A549 (cell line): ENCODE measurements around the gene ABLIM3. TPM values are rescaled to one million over a fixed set of nuclear protein-coding genes. Genes with fewer than 3 reads are reported as not detected.
"Not testable (repeated sequence)": the region's sequence is repeated elsewhere in the genome, so short reads cannot be mapped to it uniquely, and the experiment has no call there.

Source experiments
- ATAC-seq, 2 experiments: fragments of 200-7000 bp in 1 of 2; fragments of >200 bp in 1 of 2; cut with Nextera tagmentation in 1 of 2; cut with Tn5 transposase in 1 of 2; 3 replicates each; pipeline versions ENCODE4 v1.8.0 to v1.9.1; 2018 to 2020; ENCODE audit warnings: mild to moderate bottlenecking in 1 of 2, moderate library complexity in 1 of 2
- CTCF ChIA-PET: fragments of 300-600 bp; sonication (Branson Sonifier 250); formaldehyde crosslinking; extraction: SDS; loops from one replicate; lab custom pipeline; 2021; ENCODE audit warnings: antibody characterized with exemption, inconsistent platforms; lab: Yijun Ruan, JAX
- POLR2A ChIA-PET: fragments of 350-600 bp; formaldehyde crosslinking; extraction: SDS; loops from one replicate; lab custom pipeline; 2021; ENCODE audit warnings: antibody characterized with exemption, inconsistent platforms; lab: Yijun Ruan, JAX
- DNase-seq, 2 experiments: peaks; one replicate each; pipeline versions ENCODE4 v3.0.0 to v3.0.0-alpha.2; 2011 to 2016; ENCODE audit warnings: low read depth in 1 of 2, low spot score in 1 of 2
- FAIRE-seq: peaks from 2 replicates; lab custom pipeline; 2011; peaks lifted over from hg19 to GRCh38; lab: Jason Lieb, UNC
- H3K27ac ChIP-seq, 2 experiments: fragments of >200 bp; sonication (Bioruptor Twin); formaldehyde crosslinking; 3 replicates each; pipeline ENCODE4 v1.5.1; 2016 to 2017
- H3K4me1 ChIP-seq: fragments of >200 bp; sonication (Bioruptor Twin); formaldehyde crosslinking; 3 replicates; pipeline ENCODE4 v1.6.1; 2016
- H3K4me2 ChIP-seq: fragments of >200 bp; sonication (Bioruptor Twin); formaldehyde crosslinking; 3 replicates; pipeline ENCODE4 v1.6.1; 2016
- H3K4me3 ChIP-seq: fragments of >200 bp; sonication (Bioruptor Twin); formaldehyde crosslinking; 3 replicates; pipeline ENCODE4 v1.5.1; 2016
- H3K9me3 ChIP-seq: fragments of >200 bp; sonication (Bioruptor Twin); formaldehyde crosslinking; 3 replicates; pipeline ENCODE4 v1.6.1; 2016
- CBX2 ChIP-seq: fragments of 200-600 bp; sonication (generic); IDR thresholded peaks from 2 replicates; pipeline ENCODE4 v1.6.1; 2016; ENCODE audit warnings: low read depth, mild to moderate bottlenecking, borderline replicate concordance
- CHD2 ChIP-seq: fragments of 150-350 bp; IDR thresholded peaks from 2 replicates; pipeline ENCODE4 v1.6.1; 2014; ENCODE audit warnings: low read length; ENCODE audit not compliant: partially characterized antibody
- EHMT2 ChIP-seq: fragments of 200-600 bp; sonication (generic); IDR thresholded peaks from 2 replicates; pipeline ENCODE4 v1.6.1; 2016; ENCODE audit warnings: antibody characterized with exemption, low read depth, mild to moderate bottlenecking, moderate library complexity
- ESRRA ChIP-seq: fragments of 150-350 bp; IDR thresholded peaks from 2 replicates; pipeline ENCODE4 v1.6.1; 2014; ENCODE audit warnings: mild to moderate bottlenecking, low read length, borderline replicate concordance
- FOSL2 ChIP-seq, 2 experiments: fragments of 450-650 bp in 1 of 2; fragments of >200 bp in 1 of 2; sonication (Bioruptor Twin) in 1 of 2; formaldehyde crosslinking; IDR thresholded peaks; 2 replicates each; pipeline versions ENCODE4 v1.5.0 to v1.6.1; 2016 to 2020; ENCODE audit warnings: mild to moderate bottlenecking in 1 of 2, moderate library complexity in 1 of 2
- HEYL ChIP-seq: fragments of 250-450 bp; sonication (Bioruptor Pico); IDR thresholded peaks from 2 replicates; pipeline ENCODE4 v1.8.0; 2021; ENCODE audit warnings: mild to moderate bottlenecking, moderate library complexity
- HOXB5 ChIP-seq: fragments of 250-450 bp; sonication (Bioruptor Pico); IDR thresholded peaks from 2 replicates; pipeline ENCODE4 v1.5.0; 2020; ENCODE audit warnings: mild to moderate bottlenecking, moderate library complexity
- JUN ChIP-seq, 2 experiments: fragments of >200 bp; sonication (Bioruptor Twin); formaldehyde crosslinking; IDR thresholded peaks; 2 replicates in 1 of 2; 3 replicates in 1 of 2; pipeline ENCODE4 v1.6.1; 2016 to 2017
- KDM1A ChIP-seq: fragments of 200-600 bp; sonication (generic); IDR thresholded peaks from 2 replicates; pipeline ENCODE4 v1.6.1; 2016; ENCODE audit warnings: low read depth, mild to moderate bottlenecking
- MYC ChIP-seq: IDR thresholded peaks from 2 replicates; pipeline ENCODE4 v1.6.1; 2012; ENCODE audit warnings: mild to moderate bottlenecking, inconsistent platforms, low read length, improper control_type of control experiment, borderline replicate concordance
- NPAS2 ChIP-seq: fragments of 250-450 bp; sonication (Bioruptor Pico); IDR thresholded peaks from 2 replicates; pipeline ENCODE4 v1.8.0; 2022; ENCODE audit warnings: mild to moderate bottlenecking, moderate library complexity, borderline replicate concordance
- NR3C1 ChIP-seq: fragments of >200 bp; sonication (Bioruptor Twin); formaldehyde crosslinking; IDR thresholded peaks from 3 replicates; pipeline ENCODE4 v1.6.1; 2017
- PHF8 ChIP-seq: fragments of 200-600 bp; sonication (generic); IDR thresholded peaks from 2 replicates; pipeline ENCODE4 v1.6.1; 2016; ENCODE audit warnings: low read depth, mild to moderate bottlenecking, antibody characterized with exemption, moderate library complexity, borderline replicate concordance
- POLR2A ChIP-seq: IDR thresholded peaks from 2 replicates; pipeline ENCODE4 v1.6.1; 2012; ENCODE audit warnings: mild to moderate bottlenecking, low read length
- RCOR1 ChIP-seq: fragments of 150-350 bp; IDR thresholded peaks from 2 replicates; pipeline ENCODE4 v1.6.1; 2014; ENCODE audit warnings: antibody characterized with exemption, low read length, low read depth
- RNF2 ChIP-seq: fragments of 200-600 bp; sonication (generic); IDR thresholded peaks from 2 replicates; pipeline ENCODE4 v1.6.1; 2016; ENCODE audit warnings: low read depth, mild to moderate bottlenecking, antibody characterized with exemption, moderate library complexity, borderline replicate concordance
- ZC3H11A ChIP-seq: fragments of 450-650 bp; IDR thresholded peaks from 2 replicates; pipeline ENCODE4 v1.6.1; 2014; ENCODE audit warnings: antibody characterized with exemption, mild to moderate bottlenecking
- WGBS: methylation state at CpG from one replicate; pipeline ENCODE4 v1.1.6; 2017; ENCODE audit errors: missing lambda C conversion rate; 5-methylcytosine and 5-hydroxymethylcytosine counted together
- polyA plus RNA-seq, 4 experiments: library from polyadenylated mRNA; depleted of rRNA in 3 of 4; stranded (reverse); fragments of >200 nt; fragmentation: RNase III in 1 of 4; extraction: RNeasy Plus Mini Kit Qiagen cat#74134 plus additional on column Dnase treatment in 1 of 4; gene quantifications; 2 replicates in 3 of 4; 3 replicates in 1 of 4; pipeline ENCODE4 v1.2.3, GENCODE V29; 2011 to 2017
- TF ChIP-seq, protein P1 (sequence below): fragments of 250-450 bp; sonication (Bioruptor Pico); IDR thresholded peaks from 2 replicates; pipeline ENCODE4 v1.5.0; 2020; ENCODE audit warnings: low read depth, mild to moderate bottlenecking, moderate library complexity
- TF ChIP-seq, protein P2 (sequence below): IDR thresholded peaks from 2 replicates; pipeline ENCODE4 v1.6.1; 2012
- TF ChIP-seq, protein P3 (sequence below): IDR thresholded peaks from 2 replicates; pipeline ENCODE4 v1.6.1; 2012; ENCODE audit warnings: low read depth, borderline replicate concordance
- TF ChIP-seq, protein P4 (sequence below): fragments of >200 bp; sonication (Bioruptor Twin); formaldehyde crosslinking; IDR thresholded peaks from 2 replicates; pipeline ENCODE4 v1.6.1; 2016
- TF ChIP-seq, protein P5 (sequence below): fragments of >200 bp; sonication (Bioruptor Twin); formaldehyde crosslinking; IDR thresholded peaks from 3 replicates; pipeline ENCODE4 v1.6.1; 2016
- TF ChIP-seq, protein P6 (sequence below): fragments of 450-650 bp; IDR thresholded peaks from 2 replicates; pipeline ENCODE4 v1.6.1; 2014; ENCODE audit warnings: antibody characterized with exemption

The ABLIM3 gene
- polyA plus RNA-seq, 2 of the 4 experiments (the other 2 are of a cell fraction), result 2.7 to 3.0 TPM

DNA sequence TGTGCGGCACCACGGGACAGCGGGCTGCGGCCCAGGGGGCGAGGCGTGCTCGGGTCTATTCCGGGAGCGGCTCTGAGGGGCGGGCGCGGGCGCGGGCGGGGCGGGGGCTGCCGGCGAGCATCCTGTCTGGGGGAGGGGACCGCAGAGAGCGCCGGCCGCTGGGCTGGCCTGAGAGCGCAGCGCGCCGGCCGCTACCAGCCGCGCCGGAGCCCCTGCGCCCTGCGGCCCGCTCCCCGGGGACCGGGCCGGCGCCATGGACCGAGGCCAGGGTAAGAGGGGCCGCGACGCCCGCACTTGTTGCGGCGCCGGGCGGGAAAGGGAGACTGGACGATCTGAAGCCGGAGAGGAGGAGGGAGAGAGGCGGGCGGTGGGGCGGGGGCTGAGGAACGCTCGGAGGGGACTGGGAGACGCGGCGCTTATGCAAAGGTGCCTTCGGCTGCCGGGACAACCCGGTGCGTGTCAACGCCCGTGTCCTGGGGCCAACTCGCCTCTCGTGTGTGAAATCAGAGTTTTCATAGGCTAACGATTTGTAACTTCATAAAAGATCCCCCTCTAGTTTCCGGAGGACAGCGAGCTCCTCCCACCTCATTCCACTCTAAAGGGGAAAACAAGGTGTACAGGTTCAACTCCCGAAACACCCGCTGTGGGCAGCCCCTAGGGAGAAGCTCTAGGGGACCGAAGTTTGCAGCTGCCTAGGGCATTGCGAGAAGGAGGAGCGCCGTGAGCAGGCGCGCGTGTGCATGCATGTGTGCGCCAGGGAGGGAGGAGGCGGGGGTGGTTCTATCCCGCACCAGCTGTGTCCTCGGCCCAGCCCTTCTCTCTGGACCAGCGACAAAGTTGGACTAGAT, 130.6 kb downstream of the ABLIM3 start, which contains the start of gene AFAP1L1:
TSS of gene AFAP1L1 (plus strand) at position 144 of the 848 bp plus-strand sequence. CDS start at position 254, 110 bp downstream.
- WGBS, result 1% methylated on average over 45 of the region's 81 CpGs
- CTCF ChIA-PET, result interaction anchor here (1.1 to 1.5 kb wide), 4 partner anchors 11 to 163 kb away, joined by 3 to 7 read pairs (median 4); no protein-coding TSS in a partner anchor
- DNase-seq, result peak; percentile 57 to 60

DNA sequence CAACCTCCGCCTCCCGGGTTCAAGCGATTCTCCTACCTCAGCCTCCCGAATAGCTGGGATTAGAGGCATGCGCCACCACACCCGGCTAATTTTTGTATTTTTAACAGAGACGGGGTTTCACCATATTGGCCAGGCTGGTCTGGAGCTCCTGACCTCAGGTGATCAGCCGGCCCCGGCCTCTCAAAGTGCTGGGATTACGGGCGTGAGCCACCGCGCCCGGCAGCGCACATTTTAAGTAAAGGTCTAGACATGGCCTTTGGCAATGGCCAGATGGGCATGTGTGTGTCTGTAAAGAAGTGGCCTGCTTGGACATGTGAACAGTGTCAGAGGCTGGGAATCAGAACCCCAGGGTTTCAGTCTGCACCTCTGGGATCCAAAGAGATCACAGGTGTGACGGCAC, 131.5 kb downstream of the ABLIM3 start:
- peak overlapping the region; percentile 69; the same call in 2 of the 3 replicates for H3K4me3 ChIP-seq
- not testable (repeated sequence) for H3K4me1 ChIP-seq, ATAC-seq, H3K9me3 ChIP-seq, DNase-seq, FAIRE-seq, H3K27ac ChIP-seq
- WGBS, result 92% methylated on average over 16 of the region's 16 CpGs
- ChIA-PET POLR2A (interaction anchor here (0.8 to 1.0 kb wide), 2 partner anchors 12 to 279 kb away, joined by 3 to 4 read pairs; no protein-coding TSS in a partner anchor), CTCF (interaction anchor here (1.1 to 1.5 kb wide), 4 partner anchors 12 to 162 kb away, joined by 3 to 7 read pairs (median 4); no protein-coding TSS in a partner anchor)
- peak overlapping the region; percentile 84 for H3K4me2 ChIP-seq

More for the DNA sequence above, 130.6 kb downstream of the ABLIM3 start, which contains the start of gene AFAP1L1:
- TF ChIP-seq HOXB5 (CRISPR knock-in tag) (no peak), KDM1A (no peak), POLR2A (0 out of 2 replicates have a peak, but pooled peaks have one; percentile 22), JUN (IDR thresholded peaks at IDR 0.05) (peak in 1 of 2 experiments; percentile 56; a peak in 2 of 5 replicates), PHF8 (peak; percentile 16; the same call in 1 of the 2 replicates), ESRRA (no peak)
- TF ChIP-seq, protein P1, sequence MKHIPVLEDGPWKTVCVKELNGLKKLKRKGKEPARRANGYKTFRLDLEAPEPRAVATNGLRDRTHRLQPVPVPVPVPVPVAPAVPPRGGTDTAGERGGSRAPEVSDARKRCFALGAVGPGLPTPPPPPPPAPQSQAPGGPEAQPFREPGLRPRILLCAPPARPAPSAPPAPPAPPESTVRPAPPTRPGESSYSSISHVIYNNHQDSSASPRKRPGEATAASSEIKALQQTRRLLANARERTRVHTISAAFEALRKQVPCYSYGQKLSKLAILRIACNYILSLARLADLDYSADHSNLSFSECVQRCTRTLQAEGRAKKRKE (CRISPR knock-in tag), result 0 out of 2 replicates have a peak, but pooled peaks have one; percentile 28
- TF ChIP-seq, protein P2, sequence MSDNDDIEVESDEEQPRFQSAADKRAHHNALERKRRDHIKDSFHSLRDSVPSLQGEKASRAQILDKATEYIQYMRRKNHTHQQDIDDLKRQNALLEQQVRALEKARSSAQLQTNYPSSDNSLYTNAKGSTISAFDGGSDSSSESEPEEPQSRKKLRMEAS, result peak; percentile 63
- TF ChIP-seq, protein P3, sequence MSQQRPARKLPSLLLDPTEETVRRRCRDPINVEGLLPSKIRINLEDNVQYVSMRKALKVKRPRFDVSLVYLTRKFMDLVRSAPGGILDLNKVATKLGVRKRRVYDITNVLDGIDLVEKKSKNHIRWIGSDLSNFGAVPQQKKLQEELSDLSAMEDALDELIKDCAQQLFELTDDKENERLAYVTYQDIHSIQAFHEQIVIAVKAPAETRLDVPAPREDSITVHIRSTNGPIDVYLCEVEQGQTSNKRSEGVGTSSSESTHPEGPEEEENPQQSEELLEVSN, result 0 out of 2 replicates have a peak, but pooled peaks have one; percentile 21
- Histone ChIP-seq H3K27ac (peak within 1 kb of the TSS; percentile 72 to 86), H3K4me3 (peak within 1 kb of the TSS; percentile 69), H3K4me2 (peak within 1 kb of the TSS; percentile 84), H3K4me1 (peaks cover 9% of the 10 kb centered on the region; the same call in 1 of the 3 replicates), H3K9me3 (peaks cover 7% of the 10 kb centered on the region)
- ATAC-seq (peak; percentile 75 to 85), FAIRE-seq (no peak)
- POLR2A ChIA-PET, result interaction anchor here (0.8 to 1.0 kb wide), 2 partner anchors 11 to 280 kb away, joined by 3 to 4 read pairs; no protein-coding TSS in a partner anchor

DNA sequence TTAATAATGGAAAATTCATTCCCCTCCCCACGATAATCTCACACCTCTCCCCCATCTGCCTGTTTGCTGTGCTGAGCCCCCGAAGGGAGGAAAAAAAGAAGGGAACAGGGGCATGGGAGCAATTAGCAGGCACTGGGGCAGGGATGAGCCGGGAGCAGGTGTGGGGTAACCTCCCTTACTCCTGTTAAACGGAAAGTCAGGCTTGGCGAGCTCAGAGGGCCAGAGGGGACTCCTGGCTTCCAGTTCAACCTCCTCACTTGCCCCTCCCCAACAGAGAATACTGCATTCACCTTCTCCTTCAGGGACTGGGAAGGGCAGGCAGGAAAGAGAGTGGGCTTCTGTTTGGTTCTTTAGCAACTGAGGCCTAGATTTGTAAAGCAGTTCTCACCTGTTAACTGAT, 131.9 kb downstream of the ABLIM3 start:
- ChIA-PET CTCF (interaction anchor here (1.0 to 1.5 kb wide), 3 partner anchors 132 to 161 kb away, joined by 4 to 7 read pairs (median 4); partner anchors contain the start of gene ABLIM3), POLR2A (no interaction called here)
- FAIRE-seq (no peak), DNase-seq (no peak), ATAC-seq (no peak)
- Histone ChIP-seq H3K4me2 (no peak overlapping the region), H3K4me1 (peaks cover 9% of the 10 kb centered on the region; the same call in 1 of the 3 replicates), H3K9me3 (peaks cover 5% of the 10 kb centered on the region), H3K27ac (no peak overlapping the region), H3K4me3 (no peak overlapping the region)
- WGBS, result 85% methylated on average over 5 of the region's 5 CpGs
- TF ChIP-seq RNF2 (no peak), MYC (no peak), HEYL (CRISPR knock-in tag) (no peak), ESRRA (no peak), POLR2A (no peak), NPAS2 (CRISPR knock-in tag) (no peak), ZC3H11A (no peak), RCOR1 (no peak), NR3C1 (no peak), EHMT2 (no peak), CBX2 (no peak), FOSL2 (IDR thresholded peaks at IDR 0.05) (no peak), FOSL2 (CRISPR knock-in tag; IDR thresholded peaks at IDR 0.05) (no peak), CHD2 (no peak)
- TF ChIP-seq, protein P4, sequence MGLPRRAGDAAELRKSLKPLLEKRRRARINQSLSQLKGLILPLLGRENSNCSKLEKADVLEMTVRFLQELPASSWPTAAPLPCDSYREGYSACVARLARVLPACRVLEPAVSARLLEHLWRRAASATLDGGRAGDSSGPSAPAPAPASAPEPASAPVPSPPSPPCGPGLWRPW, result no peak
- TF ChIP-seq, protein P5, sequence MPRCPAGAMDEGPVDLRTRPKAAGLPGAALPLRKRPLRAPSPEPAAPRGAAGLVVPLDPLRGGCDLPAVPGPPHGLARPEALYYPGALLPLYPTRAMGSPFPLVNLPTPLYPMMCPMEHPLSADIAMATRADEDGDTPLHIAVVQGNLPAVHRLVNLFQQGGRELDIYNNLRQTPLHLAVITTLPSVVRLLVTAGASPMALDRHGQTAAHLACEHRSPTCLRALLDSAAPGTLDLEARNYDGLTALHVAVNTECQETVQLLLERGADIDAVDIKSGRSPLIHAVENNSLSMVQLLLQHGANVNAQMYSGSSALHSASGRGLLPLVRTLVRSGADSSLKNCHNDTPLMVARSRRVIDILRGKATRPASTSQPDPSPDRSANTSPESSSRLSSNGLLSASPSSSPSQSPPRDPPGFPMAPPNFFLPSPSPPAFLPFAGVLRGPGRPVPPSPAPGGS, result no peak
- TF ChIP-seq, protein P6, sequence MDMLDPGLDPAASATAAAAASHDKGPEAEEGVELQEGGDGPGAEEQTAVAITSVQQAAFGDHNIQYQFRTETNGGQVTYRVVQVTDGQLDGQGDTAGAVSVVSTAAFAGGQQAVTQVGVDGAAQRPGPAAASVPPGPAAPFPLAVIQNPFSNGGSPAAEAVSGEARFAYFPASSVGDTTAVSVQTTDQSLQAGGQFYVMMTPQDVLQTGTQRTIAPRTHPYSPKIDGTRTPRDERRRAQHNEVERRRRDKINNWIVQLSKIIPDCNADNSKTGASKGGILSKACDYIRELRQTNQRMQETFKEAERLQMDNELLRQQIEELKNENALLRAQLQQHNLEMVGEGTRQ, result no peak
